MCF 10A (cell line): ENCODE data around the gene CDC25B. TPM values are rescaled to one million over a fixed set of nuclear protein-coding genes. Genes with fewer than 3 reads are reported as not detected.

Experiments
- BruUV-seq: library from RNA; stranded (reverse); fragments of 400-500 nt; replicated peaks from 2 replicates; lab custom pipeline; 2021; lab: Mats Ljungman, UMichigan
- CTCF ChIA-PET: fragments of 300-600 bp; sonication (Branson Sonifier 250); formaldehyde crosslinking; extraction: SDS; loops from one replicate; lab custom pipeline; 2021; ENCODE audit warnings: antibody characterized with exemption, inconsistent platforms; lab: Yijun Ruan, JAX
- POLR2A ChIA-PET: fragments of 300-600, 350-650 bp; sonication (Branson Sonifier 250); formaldehyde crosslinking; extraction: SDS; loops from one replicate; lab custom pipeline; 2020; ENCODE audit warnings: antibody characterized with exemption, inconsistent platforms; lab: Yijun Ruan, JAX
- DNase-seq: peaks from one replicate; pipeline ENCODE4 v3.0.0-alpha.2; 2018; ENCODE audit not compliant: unreplicated experiment
- H3K27ac Mint-ChIP-seq: one replicate; pipeline ENCODE4 v1.8.0; 2022; ENCODE audit warnings: mild to moderate bottlenecking, low read depth, mixed read lengths; ENCODE audit not compliant: unreplicated experiment
- H3K27me3 Mint-ChIP-seq: one replicate; pipeline ENCODE4 v1.8.0; 2022; ENCODE audit warnings: mixed read lengths; ENCODE audit not compliant: insufficient read depth, unreplicated experiment
- H3K36me3 Mint-ChIP-seq: one replicate; pipeline ENCODE4 v1.8.0; 2022; ENCODE audit warnings: mild to moderate bottlenecking, moderate library complexity, mixed read lengths; ENCODE audit not compliant: insufficient read depth, unreplicated experiment
- H3K4me1 Mint-ChIP-seq: one replicate; pipeline ENCODE4 v1.8.0; 2022; ENCODE audit warnings: mixed read lengths; ENCODE audit not compliant: insufficient read depth, unreplicated experiment
- H3K4me3 Mint-ChIP-seq: one replicate; pipeline ENCODE4 v1.8.0; 2022; ENCODE audit warnings: mild to moderate bottlenecking, moderate library complexity, mixed read lengths; ENCODE audit not compliant: unreplicated experiment
- H3K9me3 Mint-ChIP-seq: one replicate; pipeline ENCODE4 v1.8.0; 2022; ENCODE audit warnings: mixed read lengths; ENCODE audit not compliant: unreplicated experiment
- CTCF ChIP-seq: fragments of 200-600 bp; IDR thresholded peaks from one replicate; pipeline ENCODE4 v1.8.0; 2022; ENCODE audit warnings: antibody characterized with exemption, mild to moderate bottlenecking; ENCODE audit not compliant: unreplicated experiment
- intact Hi-C: fragments of 100-400 bp; cut with micrococcal nuclease; formaldehyde crosslinking; loops from 2 replicates; pipeline ENCODE4 v1.14.1; 2022
- total RNA-seq: library from RNA; stranded (reverse); gene quantifications from 2 replicates; pipeline ENCODE4 v1.2.3, GENCODE V29; 2022

CDC25B gene
- total RNA-seq, 1 experiment from 2014 or later, result 134 TPM

- Mint-ChIP-seq H3K27me3 (no peaks in the 10 kb centered on the region), H3K4me1 (peaks cover 59% of the 10 kb centered on the region), H3K27ac (no peak overlapping the region), H3K4me3 (no peak overlapping the region), H3K9me3 (no peaks in the 10 kb centered on the region), H3K36me3 (peaks cover 80% of the 10 kb centered on the region)
- intact Hi-C loops, result no loop called here
- TF ChIP-seq CTCF, result no peak
- BruUV-seq, result no TSS peak
- POLR2A ChIA-PET, result interaction anchor here (0.6 to 2.5 kb wide), 4 partner anchors 20 to 393 kb away, joined by 3 to 10 read pairs (median 4); partner anchors contain the start of gene AP5S1
- no peak for DNase-seq
- CTCF ChIA-PET, result interaction anchor here (0.8 to 3.3 kb wide), 5 partner anchors 10 to 19 kb away, joined by 3 to 25 read pairs (median 5); partner anchors contain the start of gene AP5S1
Observed at GRCh38 chr20:3800878-3801260, 4.8 kb downstream of the CDC25B start.

- H3K36me3 Mint-ChIP-seq, result peaks cover 83% of the 10 kb centered on the region
- H3K9me3 Mint-ChIP-seq, result no peaks in the 10 kb centered on the region
- ChIA-PET CTCF (interaction anchor here (0.8 to 3.3 kb wide), 4 partner anchors 10 to 18 kb away, joined by 3 to 25 read pairs (median 8); partner anchors contain the start of gene AP5S1), POLR2A (interaction anchor here (0.6 to 2.5 kb wide), 4 partner anchors 19 to 393 kb away, joined by 3 to 10 read pairs (median 4); partner anchors contain the start of gene AP5S1)
- no peak for DNase-seq
- H3K4me1 Mint-ChIP-seq, result peaks cover 63% of the 10 kb centered on the region
- no peak for TF ChIP-seq CTCF
- intact Hi-C loops, result no loop called here
- no peaks in the 10 kb centered on the region for H3K27me3 Mint-ChIP-seq
- no peak overlapping the region for H3K27ac Mint-ChIP-seq
- no peak overlapping the region for H3K4me3 Mint-ChIP-seq
- no TSS peak for BruUV-seq
Observed at GRCh38 chr20:3801299-3801698, 5.2 kb downstream of the CDC25B start.

GRCh38 chr20:3801846-3802245 lies 5.7 kb downstream of the CDC25B start:
- no peaks in the 10 kb centered on the region for H3K9me3 Mint-ChIP-seq
- DNase-seq, result no peak
- no peak for TF ChIP-seq CTCF
- BruUV-seq, result no TSS peak
- intact Hi-C loops, result no loop called here
- ChIA-PET POLR2A (interaction anchor here (1.5 to 2.5 kb wide), 2 partner anchors 19 to 33 kb away, joined by 5 to 10 read pairs; partner anchors contain the start of gene AP5S1), CTCF (interaction anchor here (1.4 to 3.3 kb wide), 3 partner anchors 14 to 18 kb away, joined by 5 to 25 read pairs (median 12); partner anchors contain the start of gene AP5S1)
- H3K27me3 Mint-ChIP-seq, result no peaks in the 10 kb centered on the region
- H3K27ac Mint-ChIP-seq, result peak overlapping the region; percentile 73
- H3K4me3 Mint-ChIP-seq, result no peak overlapping the region
- peaks cover 63% of the 10 kb centered on the region for H3K4me1 Mint-ChIP-seq
- peaks cover 83% of the 10 kb centered on the region for H3K36me3 Mint-ChIP-seq

GRCh38 chr20:3802524-3803239 lies 6.6 kb downstream of the CDC25B start:
- Mint-ChIP-seq H3K4me3 (no peak overlapping the region), H3K36me3 (peaks cover 90% of the 10 kb centered on the region), H3K27me3 (no peaks in the 10 kb centered on the region), H3K9me3 (no peaks in the 10 kb centered on the region), H3K27ac (peak overlapping the region; percentile 73), H3K4me1 (peaks cover 64% of the 10 kb centered on the region)
- no peak for TF ChIP-seq CTCF
- intact Hi-C loops, result no loop called here
- POLR2A ChIA-PET, result interaction anchor here (1.7 kb wide), 1 partner anchor 10 kb away, joined by 5 read pairs; no protein-coding TSS in a partner anchor
- no TSS peak for BruUV-seq
- CTCF ChIA-PET, result interaction anchor here (1.1 to 1.9 kb wide), 4 partner anchors 8 to 16 kb away, joined by 3 to 14 read pairs (median 4); partner anchors contain the start of gene AP5S1
- DNase-seq, result no peak
